ENCODE results near the gene OTOGL. TPM values are rescaled to one million over a fixed set of nuclear protein-coding genes. Genes with fewer than 3 reads are reported as not detected.
"Not testable (repeated sequence)": the region's sequence is repeated elsewhere in the genome, so short reads cannot be mapped to it uniquely, and the experiment has no call there.

Gene OTOGL
- total RNA-seq, 4 donors from 2014 or later: 0.13 to 1.7 (median 0.23) TPM

- Histone ChIP-seq H3K27ac (no peak overlapping the region), H3K9me3 (no peaks in the 10 kb centered on the region), H3K36me3 (no peaks in the 10 kb centered on the region), H3K4me3 (no peak overlapping the region), H3K4me1 (no peaks in the 10 kb centered on the region), H3K27me3 (no peaks in the 10 kb centered on the region)
- DNase-seq: no peak
- TF ChIP-seq CTCF (IDR thresholded peaks at IDR 0.05): no peak
- no peak for TF ChIP-seq POLR2A (IDR thresholded peaks at IDR 0.05)
Measured at GRCh38 chr12:80135624-80136023, 36.3 kb downstream of the OTOGL start.

- H3K27ac ChIP-seq: no peak overlapping the region
- no peak overlapping the region for H3K4me3 ChIP-seq
- no peaks in the 10 kb centered on the region for H3K36me3 ChIP-seq
- no peak for DNase-seq
- no peaks in the 10 kb centered on the region for H3K9me3 ChIP-seq
- no peaks in the 10 kb centered on the region for H3K4me1 ChIP-seq
- TF ChIP-seq POLR2A (IDR thresholded peaks at IDR 0.05) (no peak), CTCF (IDR thresholded peaks at IDR 0.05) (no peak)
- H3K27me3 ChIP-seq: no peaks in the 10 kb centered on the region
Measured at GRCh38 chr12:80140005-80140404, 40.7 kb downstream of the OTOGL start.

DNA sequence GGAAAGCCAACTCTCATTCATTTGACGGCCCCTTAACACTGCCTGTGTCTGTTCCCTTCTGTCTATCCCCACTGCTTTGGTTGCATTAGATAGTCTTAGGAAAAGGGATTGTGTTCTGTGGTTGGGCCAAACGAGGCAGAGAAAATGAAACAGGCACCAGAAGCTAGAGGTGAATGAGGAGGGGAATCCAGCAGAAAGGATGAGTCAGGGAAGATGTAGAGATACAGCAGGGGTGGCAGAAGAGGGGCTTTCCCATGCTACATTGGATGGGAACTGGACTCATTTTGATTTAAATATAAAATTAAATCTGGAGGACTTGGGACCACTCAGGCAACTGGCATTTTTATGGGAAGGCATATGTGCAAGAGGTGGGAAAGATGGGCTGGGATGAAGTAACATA, 43.3 kb downstream of the OTOGL start:
- H3K27ac ChIP-seq: no peak overlapping the region
- H3K36me3 ChIP-seq: no peaks in the 10 kb centered on the region
- TF ChIP-seq POLR2A (IDR thresholded peaks at IDR 0.05): no peak
- no peak for TF ChIP-seq CTCF (IDR thresholded peaks at IDR 0.05)
- no peaks in the 10 kb centered on the region for H3K9me3 ChIP-seq
- H3K4me1 ChIP-seq: no peaks in the 10 kb centered on the region
- no peak overlapping the region for H3K4me3 ChIP-seq
- H3K27me3 ChIP-seq: no peaks in the 10 kb centered on the region
- no peak for DNase-seq

DNA sequence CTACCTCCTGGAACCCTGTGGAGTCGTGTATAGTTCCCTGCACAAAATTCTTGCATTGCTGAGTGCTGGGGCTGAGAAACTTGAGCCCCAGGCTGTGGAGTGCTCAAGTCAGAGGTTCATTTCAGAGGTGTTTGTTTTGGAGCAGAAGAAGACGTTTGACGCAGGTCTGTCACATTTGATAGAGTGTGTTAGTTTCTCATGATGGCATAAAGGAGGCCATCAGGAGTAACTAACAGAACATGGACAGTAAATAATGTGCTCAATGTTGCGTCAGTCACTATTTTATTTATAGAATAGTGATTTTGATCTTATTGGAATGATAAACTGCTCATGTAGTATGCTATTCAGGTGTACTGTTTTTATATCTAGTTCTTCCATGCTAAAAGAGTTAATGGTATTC, 44.2 kb downstream of the OTOGL start:
- DNase-seq: no peak
- Histone ChIP-seq H3K4me1 (no peaks in the 10 kb centered on the region), H3K27ac (no peak overlapping the region), H3K36me3 (no peaks in the 10 kb centered on the region), H3K4me3 (no peak overlapping the region), H3K27me3 (no peaks in the 10 kb centered on the region), H3K9me3 (no peaks in the 10 kb centered on the region)
- TF ChIP-seq CTCF (IDR thresholded peaks at IDR 0.05) (no peak), POLR2A (IDR thresholded peaks at IDR 0.05) (no peak)

DNA sequence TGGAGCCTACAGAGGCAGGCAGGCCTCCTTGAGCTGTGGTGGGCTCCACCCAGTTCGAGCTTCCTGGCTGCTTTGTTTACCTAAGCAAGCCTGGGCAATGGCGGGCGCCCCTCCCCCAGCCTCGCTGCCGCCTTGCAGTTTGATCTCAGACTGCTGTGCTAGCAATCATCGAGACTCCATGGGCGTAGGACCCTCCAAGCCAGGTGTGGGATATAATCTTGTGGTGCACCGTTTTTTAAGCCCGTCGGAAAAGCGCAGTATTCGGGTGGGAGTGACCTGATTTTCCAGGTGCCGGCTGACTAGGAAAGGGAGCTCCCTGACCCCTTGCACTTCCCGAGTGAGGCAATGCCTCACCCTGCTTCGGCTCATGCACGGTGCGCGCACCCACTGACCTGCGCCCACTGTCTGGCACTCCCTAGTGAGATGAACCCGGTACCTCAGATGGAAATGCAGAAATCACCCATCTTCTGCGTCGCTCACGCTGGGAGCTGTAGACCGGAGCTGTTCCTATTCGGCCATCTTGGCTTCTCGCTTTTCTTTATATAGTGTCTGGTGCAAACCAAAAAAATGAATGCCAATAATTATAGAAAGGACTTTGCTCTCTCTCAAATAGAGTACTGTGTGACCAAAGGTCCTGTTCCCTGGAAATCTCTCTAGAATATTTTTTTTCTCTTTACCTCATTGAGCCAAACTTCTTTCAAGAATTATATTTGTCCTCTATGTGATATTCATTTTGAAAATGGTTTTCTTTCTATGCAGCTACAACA, 50.4 kb downstream of the OTOGL start:
- not testable (repeated sequence) for H3K9me3 ChIP-seq, DNase-seq

GRCh38 chr12:80151131-80151530, 51.8 kb downstream of the OTOGL start:
- H3K27me3 ChIP-seq: no peaks in the 10 kb centered on the region
- H3K36me3 ChIP-seq: no peaks in the 10 kb centered on the region
- no peak overlapping the region for H3K27ac ChIP-seq
- H3K9me3 ChIP-seq: no peaks in the 10 kb centered on the region
- no peaks in the 10 kb centered on the region for H3K4me1 ChIP-seq
- no peak for TF ChIP-seq CTCF (IDR thresholded peaks at IDR 0.05)
- no peak for TF ChIP-seq POLR2A (IDR thresholded peaks at IDR 0.05)
- DNase-seq: no peak
- H3K4me3 ChIP-seq: no peak overlapping the region

More for the DNA sequence above, 50.4 kb downstream of the OTOGL start:
- H3K27me3 ChIP-seq, H3K36me3 ChIP-seq, H3K4me3 ChIP-seq, H3K27ac ChIP-seq, H3K4me1 ChIP-seq: not testable (repeated sequence)
